HG03439 (cell line): Measurements from ENCODE around the gene TTC29.
"Not testable (repeated sequence)": the region's sequence is repeated elsewhere in the genome, so short reads cannot be mapped to it uniquely, and the experiment has no call there.

Experiments used
- ATAC-seq: cut with Tn5 transposase; IDR thresholded peaks from one replicate; pipeline ENCODE4 v1.9.1; 2021; ENCODE audit warnings: mild to moderate bottlenecking, moderate library complexity; ENCODE audit not compliant: unreplicated experiment

Gene TTC29

DNA sequence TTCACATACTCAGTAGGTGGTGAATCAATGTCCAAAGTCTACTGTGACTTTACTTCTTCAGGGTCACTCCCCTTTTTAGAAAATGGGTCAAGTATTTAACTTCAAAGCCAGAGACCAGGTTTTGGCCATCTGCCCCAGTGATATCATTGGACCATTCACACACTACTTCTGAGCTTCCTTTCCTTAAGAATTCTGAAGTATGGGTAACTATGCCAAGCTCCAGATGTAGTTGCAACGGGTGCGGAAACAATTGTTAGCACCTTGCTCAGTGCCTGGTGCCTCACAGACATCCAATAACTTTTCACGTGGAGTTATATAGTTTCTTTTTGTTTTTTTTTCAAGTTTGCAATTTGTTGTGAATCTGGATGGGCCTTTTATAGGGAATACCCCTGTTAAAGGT, 62.6 kb downstream of the TTC29 start:
- no peak for ATAC-seq

- ATAC-seq: no peak
These were observed 88.4 kb downstream of the TTC29 start for GRCh38 chr4:146857298-146857697.

GRCh38 chr4:146855761-146856160, 89.9 kb downstream of the TTC29 start:
- no peak for ATAC-seq

GRCh38 chr4:146852360-146852759, 93.3 kb downstream of the TTC29 start:
- no peak for ATAC-seq

DNA sequence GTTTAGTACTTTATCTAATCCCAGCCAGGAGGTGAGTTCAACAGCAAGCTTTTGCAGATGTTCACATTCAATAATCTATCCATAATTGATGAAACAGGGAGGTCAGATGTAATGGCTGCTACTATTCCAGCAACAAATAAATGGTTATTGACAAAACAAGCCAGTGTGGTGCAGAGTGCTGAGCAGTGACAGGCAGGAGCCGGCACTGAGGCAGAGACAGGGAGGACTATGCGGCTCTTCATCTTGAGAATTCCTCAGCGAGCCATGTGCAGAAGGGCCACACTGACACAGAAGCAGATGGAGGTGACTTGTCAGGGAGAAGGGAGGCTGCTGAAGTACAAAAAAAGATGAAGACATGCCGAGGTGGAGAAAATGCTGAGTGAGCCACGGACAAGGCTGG, 98.3 kb downstream of the TTC29 start:
- ATAC-seq: no peak

DNA sequence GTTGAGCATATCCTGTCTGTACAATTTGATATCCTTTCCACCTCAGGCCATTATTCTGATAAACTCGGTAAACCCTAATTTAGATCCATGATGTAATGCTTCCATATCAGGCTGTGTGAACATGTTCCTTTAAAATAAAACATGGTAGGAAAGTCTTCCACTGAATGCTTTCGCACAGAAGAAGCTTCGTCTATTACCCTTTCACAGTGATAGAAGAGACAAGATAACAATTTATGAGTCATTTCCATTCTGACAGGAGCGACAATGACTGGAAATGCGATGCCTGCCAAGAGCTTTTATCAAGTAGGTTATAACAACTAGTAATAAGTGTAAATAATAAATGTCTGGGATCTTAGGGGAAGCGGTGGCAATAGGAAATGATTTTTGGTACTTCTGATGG, 98.8 kb downstream of the TTC29 start:
- no peak for ATAC-seq

DNA sequence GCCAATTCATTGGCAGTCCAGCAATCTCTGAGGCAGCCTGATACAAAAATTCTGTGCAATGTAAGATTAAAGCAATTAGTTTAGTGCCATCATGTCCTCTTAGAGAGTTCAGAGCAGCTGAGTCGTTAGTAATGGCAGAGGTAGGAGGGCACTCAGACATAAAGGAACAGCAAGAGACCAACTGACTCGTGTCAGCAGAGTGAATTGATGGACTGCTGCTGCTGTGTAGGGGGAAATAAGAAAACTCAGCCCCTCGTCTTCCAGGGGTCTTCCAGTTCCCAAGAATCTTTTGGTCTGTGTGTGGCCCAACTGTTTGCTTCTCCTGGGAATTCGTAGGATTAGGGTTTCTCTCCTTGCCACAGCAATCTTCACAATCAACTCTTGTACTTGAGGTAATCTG, 100.9 kb downstream of the TTC29 start:
- no peak for ATAC-seq

GRCh38 chr4:146842876-146843275, 102.8 kb downstream of the TTC29 start:
- no peak for ATAC-seq

DNA sequence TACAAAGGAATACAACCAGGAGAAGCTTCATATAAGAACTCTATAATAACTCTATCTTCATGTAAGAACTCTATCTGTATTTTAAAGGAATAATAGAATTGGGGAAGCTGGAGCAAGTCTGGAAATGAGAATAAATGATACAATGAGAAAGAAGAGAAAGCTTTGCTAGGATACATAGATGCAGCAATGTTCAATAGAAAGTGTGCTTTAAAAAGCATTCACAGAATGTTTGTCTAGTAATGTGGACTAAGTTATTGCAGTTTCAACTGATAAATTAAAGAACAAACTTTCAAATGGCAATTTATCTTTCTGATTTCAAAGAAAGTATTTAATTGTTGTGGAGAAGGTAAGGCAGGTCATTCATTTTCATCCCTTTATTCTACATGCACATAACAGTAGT, 104.9 kb downstream of the TTC29 start:
- no peak for ATAC-seq

DNA sequence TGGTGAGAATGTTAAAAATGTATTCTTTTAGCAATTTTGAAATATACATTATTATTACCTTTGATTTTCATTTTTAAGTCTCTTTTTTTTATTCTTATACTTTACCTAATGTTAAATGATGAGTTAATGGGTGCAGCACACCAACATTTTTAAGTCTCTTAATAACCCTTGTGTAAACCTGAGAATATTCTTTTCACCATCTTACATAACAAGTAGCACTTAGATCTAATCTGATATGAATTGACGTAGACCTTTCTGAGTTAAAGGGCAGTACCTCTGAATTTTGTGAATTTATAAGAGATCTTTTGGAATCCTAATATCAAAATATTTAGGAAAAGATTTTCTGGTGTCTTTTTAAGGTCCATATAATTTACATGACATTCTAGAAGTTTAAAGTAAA, 110.6 kb downstream of the TTC29 start:
- no peak for ATAC-seq

- no peak for ATAC-seq
These were observed 111.2 kb downstream of the TTC29 start for GRCh38 chr4:146834263-146835034.

GRCh38 chr4:146833530-146833929, 112.1 kb downstream of the TTC29 start:
- no peak for ATAC-seq

DNA sequence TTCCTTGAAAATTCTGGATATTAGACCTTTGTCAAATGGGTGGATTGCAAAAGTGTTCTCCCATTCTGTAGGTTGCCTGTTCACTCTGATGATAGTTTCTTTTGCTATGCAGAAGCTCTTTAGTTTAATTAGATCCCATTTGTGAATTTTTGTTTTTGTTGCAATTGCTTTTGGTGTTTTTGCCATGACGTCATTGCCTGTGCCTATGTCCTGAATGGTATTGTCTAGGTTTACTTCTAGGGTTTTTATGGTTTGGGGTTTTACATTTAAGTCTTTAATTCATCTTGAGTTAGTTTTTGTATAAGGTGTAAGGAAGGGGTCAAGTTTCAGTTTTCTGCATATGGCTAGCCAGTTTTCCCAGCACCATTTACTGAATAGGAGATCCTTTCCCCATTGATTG, 122.7 kb downstream of the TTC29 start:
- not testable (repeated sequence) for ATAC-seq

DNA sequence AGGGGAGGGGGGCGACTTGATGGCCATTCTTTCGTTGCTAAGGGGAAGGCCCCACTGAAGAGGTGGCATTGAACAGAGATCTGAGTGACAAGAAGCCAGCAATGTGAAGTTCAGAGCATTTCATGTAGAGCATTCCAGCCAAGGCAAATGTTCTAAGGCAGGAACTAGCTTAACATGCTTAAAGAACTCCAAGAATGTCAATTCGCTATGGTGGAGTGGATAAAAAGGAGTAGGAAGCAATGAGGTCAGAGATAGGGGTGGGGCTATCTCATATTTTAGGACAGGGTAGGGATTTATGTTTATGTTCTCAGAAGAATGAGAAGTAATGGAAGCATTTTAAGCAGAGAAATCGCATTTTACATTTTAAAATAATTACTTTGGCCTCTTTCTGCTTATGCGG, 130.9 kb downstream of the TTC29 start:
- no peak for ATAC-seq

- no peak for ATAC-seq
These were observed 150.0 kb downstream of the TTC29 start for GRCh38 chr4:146795711-146796110.

- no peak for ATAC-seq
These were observed 151.9 kb downstream of the TTC29 start for GRCh38 chr4:146793727-146794126.

- no peak for ATAC-seq
These were observed 154.2 kb downstream of the TTC29 start for GRCh38 chr4:146791439-146791838.

DNA sequence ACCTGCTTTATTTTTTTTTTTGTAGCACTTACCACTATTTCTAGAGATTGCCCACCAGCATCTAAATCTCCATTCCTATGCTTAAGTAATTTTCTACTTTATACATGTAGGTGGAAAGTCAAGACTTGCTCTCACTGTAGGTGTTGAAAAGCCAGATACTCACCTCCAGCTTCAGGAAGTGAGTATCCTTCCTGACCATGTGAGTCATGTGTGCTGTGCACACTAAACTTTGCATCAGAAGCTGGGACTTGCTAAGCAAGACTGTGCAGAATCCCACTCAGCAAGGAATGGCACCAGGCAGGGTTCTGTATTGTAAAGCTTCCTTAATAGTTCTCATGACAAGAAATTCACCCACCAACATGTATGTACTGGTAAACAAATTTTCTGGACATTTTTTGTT, 155.1 kb downstream of the TTC29 start:
- no peak for ATAC-seq

- ATAC-seq: no peak
These were observed 157.9 kb downstream of the TTC29 start for GRCh38 chr4:146787731-146788130.

DNA sequence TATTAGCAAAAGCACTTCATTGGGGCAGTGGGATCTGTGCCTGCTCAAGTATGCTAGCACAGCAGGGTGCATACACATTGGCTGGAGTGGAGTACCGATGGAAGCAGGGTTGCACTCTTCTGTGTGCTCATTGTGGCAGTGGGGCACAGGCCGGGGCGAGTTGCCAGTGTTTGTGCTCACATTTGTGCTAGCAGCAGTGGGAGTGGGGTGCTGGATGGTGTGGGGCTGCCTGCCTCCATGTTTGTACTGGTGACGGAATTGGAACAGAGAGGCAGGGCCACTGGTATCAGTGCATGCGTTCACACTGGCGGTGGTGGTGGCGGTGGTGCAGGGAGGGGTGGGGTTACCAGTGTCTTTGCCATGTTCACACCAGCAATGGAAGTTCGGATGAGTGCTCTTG, 169.0 kb downstream of the TTC29 start:
- no peak for ATAC-seq

DNA sequence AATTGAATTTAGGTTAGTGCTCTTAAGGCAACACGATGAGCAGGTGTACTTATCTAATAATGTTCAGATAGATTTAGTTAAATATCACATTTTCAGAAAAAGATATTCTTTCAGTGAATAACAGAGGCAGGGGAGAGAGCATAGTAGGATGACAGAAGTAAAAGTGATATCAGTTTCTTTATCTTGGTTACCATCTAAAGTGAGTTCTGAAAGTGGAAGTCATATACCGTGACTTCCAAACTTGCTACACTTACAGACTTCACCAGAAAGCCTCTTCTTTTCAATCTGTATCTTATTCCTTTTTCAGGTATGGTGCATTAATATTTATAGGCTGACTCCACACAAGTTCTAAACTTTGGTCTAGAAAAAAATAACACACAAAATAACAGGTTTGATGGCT, 182.1 kb downstream of the TTC29 start:
- no peak for ATAC-seq

- no peak for ATAC-seq
These were observed 183.6 kb downstream of the TTC29 start for GRCh38 chr4:146762016-146762415.

GRCh38 chr4:146742416-146742815, 203.2 kb downstream of the TTC29 start:
- ATAC-seq: no peak
